ENCODE measurements around the gene SPO11.

Gene SPO11

GRCh38 chr20:57329608-57330221 is at the start of gene SPO11:
Gene SPO11 (plus strand): TSS chr20:57329803. CDS start chr20:57329868, 65 bp downstream.
- H3K9me3 Mint-ChIP-seq = no peaks in the 10 kb centered on the region
- H3K27me3 Mint-ChIP-seq (ENCODE audit: low read depth) = peaks cover 54% of the 10 kb centered on the region
- no peak for DNase-seq (ENCODE audit: low spot score)
- H3K4me3 Mint-ChIP-seq = no peak within 1 kb of the TSS
- H3K4me1 Mint-ChIP-seq (ENCODE audit: low read depth) = no peaks in the 10 kb centered on the region
- H3K36me3 Mint-ChIP-seq (ENCODE audit: low read depth) = no peaks in the 10 kb centered on the region
- no peak within 1 kb of the TSS for H3K27ac Mint-ChIP-seq

- H3K4me3 Mint-ChIP-seq = no peak overlapping the region
- no peak overlapping the region for H3K27ac Mint-ChIP-seq
- H3K9me3 Mint-ChIP-seq = no peaks in the 10 kb centered on the region
- no peaks in the 10 kb centered on the region for H3K36me3 Mint-ChIP-seq (ENCODE audit: low read depth)
- no peaks in the 10 kb centered on the region for H3K4me1 Mint-ChIP-seq (ENCODE audit: low read depth)
- H3K27me3 Mint-ChIP-seq (ENCODE audit: low read depth) = peaks cover 18% of the 10 kb centered on the region
- no peak for DNase-seq (ENCODE audit: low spot score)
Measured at GRCh38 chr20:57280221-57280620, 49.4 kb upstream of the SPO11 start.

GRCh38 chr20:57281900-57282299 is 47.7 kb upstream of the SPO11 start:
- Mint-ChIP-seq H3K36me3 (ENCODE audit: low read depth) (no peaks in the 10 kb centered on the region), H3K27me3 (ENCODE audit: low read depth) (peaks cover 23% of the 10 kb centered on the region), H3K4me1 (ENCODE audit: low read depth) (no peaks in the 10 kb centered on the region), H3K4me3 (no peak overlapping the region), H3K27ac (no peak overlapping the region), H3K9me3 (no peaks in the 10 kb centered on the region)
- no peak for DNase-seq (ENCODE audit: low spot score)

- Mint-ChIP-seq H3K27ac (no peak overlapping the region), H3K4me3 (no peak overlapping the region), H3K36me3 (ENCODE audit: low read depth) (no peaks in the 10 kb centered on the region), H3K9me3 (no peaks in the 10 kb centered on the region), H3K27me3 (ENCODE audit: low read depth) (peaks cover 30% of the 10 kb centered on the region), H3K4me1 (ENCODE audit: low read depth) (no peaks in the 10 kb centered on the region)
- DNase-seq (ENCODE audit: low spot score) = no peak
Measured at GRCh38 chr20:57282670-57283361, 46.8 kb upstream of the SPO11 start.

- Mint-ChIP-seq H3K4me1 (ENCODE audit: low read depth) (no peaks in the 10 kb centered on the region), H3K27ac (no peak overlapping the region), H3K27me3 (ENCODE audit: low read depth) (peaks cover 30% of the 10 kb centered on the region), H3K9me3 (no peaks in the 10 kb centered on the region), H3K36me3 (ENCODE audit: low read depth) (no peaks in the 10 kb centered on the region), H3K4me3 (no peak overlapping the region)
- no peak for DNase-seq (ENCODE audit: low spot score)
Measured at GRCh38 chr20:57283860-57284259, 45.7 kb upstream of the SPO11 start.

- Mint-ChIP-seq H3K4me1 (ENCODE audit: low read depth) (no peaks in the 10 kb centered on the region), H3K27me3 (ENCODE audit: low read depth) (peaks cover 27% of the 10 kb centered on the region), H3K27ac (no peak overlapping the region), H3K9me3 (no peaks in the 10 kb centered on the region), H3K4me3 (no peak overlapping the region), H3K36me3 (ENCODE audit: low read depth) (no peaks in the 10 kb centered on the region)
- no peak for DNase-seq (ENCODE audit: low spot score)
Measured at GRCh38 chr20:57287007-57287880, 42.4 kb upstream of the SPO11 start.

- no peak for DNase-seq (ENCODE audit: low spot score)
- peaks cover 23% of the 10 kb centered on the region for H3K27me3 Mint-ChIP-seq (ENCODE audit: low read depth)
- no peaks in the 10 kb centered on the region for H3K9me3 Mint-ChIP-seq
- no peak overlapping the region for H3K27ac Mint-ChIP-seq
- H3K4me3 Mint-ChIP-seq = no peak overlapping the region
- H3K4me1 Mint-ChIP-seq (ENCODE audit: low read depth) = no peaks in the 10 kb centered on the region
- H3K36me3 Mint-ChIP-seq (ENCODE audit: low read depth) = no peaks in the 10 kb centered on the region
Measured at GRCh38 chr20:57287901-57288300, 41.7 kb upstream of the SPO11 start.

GRCh38 chr20:57288651-57289277 is 40.8 kb upstream of the SPO11 start:
- H3K9me3 Mint-ChIP-seq = no peaks in the 10 kb centered on the region
- no peaks in the 10 kb centered on the region for H3K4me1 Mint-ChIP-seq (ENCODE audit: low read depth)
- H3K36me3 Mint-ChIP-seq (ENCODE audit: low read depth) = no peaks in the 10 kb centered on the region
- H3K27me3 Mint-ChIP-seq (ENCODE audit: low read depth) = peaks cover 15% of the 10 kb centered on the region
- H3K27ac Mint-ChIP-seq = no peak overlapping the region
- H3K4me3 Mint-ChIP-seq = no peak overlapping the region
- no peak for DNase-seq (ENCODE audit: low spot score)

GRCh38 chr20:57289391-57290177 is 40.0 kb upstream of the SPO11 start:
- no peak for DNase-seq (ENCODE audit: low spot score)
- Mint-ChIP-seq H3K4me3 (no peak overlapping the region), H3K27ac (no peak overlapping the region), H3K9me3 (no peaks in the 10 kb centered on the region), H3K4me1 (ENCODE audit: low read depth) (no peaks in the 10 kb centered on the region), H3K36me3 (ENCODE audit: low read depth) (no peaks in the 10 kb centered on the region), H3K27me3 (ENCODE audit: low read depth) (peaks cover 15% of the 10 kb centered on the region)

GRCh38 chr20:57290178-57290484 is 39.5 kb upstream of the SPO11 start:
- H3K36me3 Mint-ChIP-seq (ENCODE audit: low read depth) = no peaks in the 10 kb centered on the region
- no peak overlapping the region for H3K4me3 Mint-ChIP-seq
- H3K27me3 Mint-ChIP-seq (ENCODE audit: low read depth) = peaks cover 15% of the 10 kb centered on the region
- no peak overlapping the region for H3K27ac Mint-ChIP-seq
- H3K4me1 Mint-ChIP-seq (ENCODE audit: low read depth) = no peaks in the 10 kb centered on the region
- no peak for DNase-seq (ENCODE audit: low spot score)
- no peaks in the 10 kb centered on the region for H3K9me3 Mint-ChIP-seq

GRCh38 chr20:57291003-57291402 is 38.6 kb upstream of the SPO11 start:
- Mint-ChIP-seq H3K9me3 (no peaks in the 10 kb centered on the region), H3K27me3 (ENCODE audit: low read depth) (peaks cover 14% of the 10 kb centered on the region), H3K36me3 (ENCODE audit: low read depth) (no peaks in the 10 kb centered on the region), H3K27ac (peak overlapping the region; percentile 14), H3K4me3 (no peak overlapping the region), H3K4me1 (ENCODE audit: low read depth) (no peaks in the 10 kb centered on the region)
- no peak for DNase-seq (ENCODE audit: low spot score)

GRCh38 chr20:57291694-57292093 is 37.9 kb upstream of the SPO11 start:
- Mint-ChIP-seq H3K9me3 (no peaks in the 10 kb centered on the region), H3K36me3 (ENCODE audit: low read depth) (no peaks in the 10 kb centered on the region), H3K4me1 (ENCODE audit: low read depth) (no peaks in the 10 kb centered on the region), H3K27ac (no peak overlapping the region), H3K27me3 (ENCODE audit: low read depth) (peaks cover 11% of the 10 kb centered on the region), H3K4me3 (no peak overlapping the region)
- DNase-seq (ENCODE audit: low spot score) = no peak

GRCh38 chr20:57292611-57293010 is 37.0 kb upstream of the SPO11 start:
- Mint-ChIP-seq H3K4me3 (no peak overlapping the region), H3K4me1 (ENCODE audit: low read depth) (no peaks in the 10 kb centered on the region), H3K27me3 (ENCODE audit: low read depth) (peaks cover 3% of the 10 kb centered on the region), H3K9me3 (no peaks in the 10 kb centered on the region), H3K27ac (no peak overlapping the region), H3K36me3 (ENCODE audit: low read depth) (no peaks in the 10 kb centered on the region)
- no peak for DNase-seq (ENCODE audit: low spot score)
